NCI-H524 (cell line): ENCODE results near the gene CPEB4.
A peak's percentile ranks its signal among the peaks of the same experiment; 100 is the strongest.

Experiments
- DNase-seq, 2 experiments: peaks; one replicate each; lab custom pipeline; 2025; lab: John Stamatoyannopoulos, UW

Gene CPEB4

GRCh38 chr5:173941758-173942401, 53.7 kb downstream of the CPEB4 start:
- DNase-seq, result no peak

GRCh38 chr5:173944511-173944910, 56.4 kb downstream of the CPEB4 start:
- DNase-seq, result no peak

GRCh38 chr5:173945160-173945559, 57.0 kb downstream of the CPEB4 start:
- DNase-seq, result no peak

GRCh38 chr5:173946323-173946722, 58.2 kb downstream of the CPEB4 start:
- DNase-seq, result no peak

GRCh38 chr5:173950829-173951228, 62.7 kb downstream of the CPEB4 start:
- no peak for DNase-seq

GRCh38 chr5:173953528-173954090, 65.5 kb downstream of the CPEB4 start:
- DNase-seq, result no peak

GRCh38 chr5:173954671-173955521, 66.7 kb downstream of the CPEB4 start:
- DNase-seq, result no peak

- DNase-seq, result no peak
Measured at GRCh38 chr5:173960986-173961385, 72.8 kb downstream of the CPEB4 start.

GRCh38 chr5:173961418-173961817, 73.3 kb downstream of the CPEB4 start:
- DNase-seq, result no peak

- no peak for DNase-seq
Measured at GRCh38 chr5:173962436-173962972, 74.4 kb downstream of the CPEB4 start.

GRCh38 chr5:173963182-173963838, 75.2 kb downstream of the CPEB4 start:
- no peak for DNase-seq

- no peak for DNase-seq
Measured at GRCh38 chr5:173963867-173964441, 75.8 kb downstream of the CPEB4 start.

- DNase-seq, result no peak
Measured at GRCh38 chr5:173964506-173964905, 76.4 kb downstream of the CPEB4 start.

- DNase-seq, result peak in 1 of 2 experiments; percentile 33
Measured at GRCh38 chr5:173967241-173967640, 79.1 kb downstream of the CPEB4 start.

GRCh38 chr5:173968154-173968797, 80.1 kb downstream of the CPEB4 start:
- DNase-seq, result peak in 1 of 2 experiments; percentile 45

GRCh38 chr5:173969167-173970049, 81.3 kb downstream of the CPEB4 start:
- DNase-seq, result no peak

GRCh38 chr5:173970878-173971650, 82.9 kb downstream of the CPEB4 start:
- no peak for DNase-seq

GRCh38 chr5:173971681-173972345, 83.7 kb downstream of the CPEB4 start:
- no peak for DNase-seq

GRCh38 chr5:173972607-173972924, 84.4 kb downstream of the CPEB4 start:
- DNase-seq, result no peak
